Stimulated activated effector memory CD8-positive, alpha-beta T cell treated with anti-CD3 and anti-CD28 coated beads, Interleukin-12 subunit alpha, Interleukin-12 subunit beta, amount 100 ng/mL, for 72 hours (primary cell): ENCODE measurements around the gene PLA2G2C.

Experiments
- ATAC-seq: fragments of 150-1000 bp; cut with Tn5 transposase; 2 replicates; pipeline ENCODE4 v1.10.0; 2021
- DNase-seq, 2 donors: peaks; one replicate each; pipeline ENCODE4 v3.0.0; 2021 to 2022; ENCODE audit warnings: low spot score in 2 of 2
- H3K27ac Mint-ChIP-seq: one replicate; pipeline ENCODE4 v1.8.0; 2022; ENCODE audit warnings: mild to moderate bottlenecking, mixed read lengths
- H3K36me3 Mint-ChIP-seq: one replicate; pipeline ENCODE4 v1.8.0; 2022; ENCODE audit warnings: mild to moderate bottlenecking, mixed read lengths
- H3K4me1 Mint-ChIP-seq: one replicate; pipeline ENCODE4 v1.8.0; 2022; ENCODE audit warnings: mixed read lengths
- H3K4me3 Mint-ChIP-seq: one replicate; pipeline ENCODE4 v1.8.0; 2022; ENCODE audit warnings: mild to moderate bottlenecking, mixed read lengths
- H3K9me3 Mint-ChIP-seq: one replicate; pipeline ENCODE4 v1.8.0; 2022; ENCODE audit warnings: mixed read lengths

PLA2G2C gene

DNA sequence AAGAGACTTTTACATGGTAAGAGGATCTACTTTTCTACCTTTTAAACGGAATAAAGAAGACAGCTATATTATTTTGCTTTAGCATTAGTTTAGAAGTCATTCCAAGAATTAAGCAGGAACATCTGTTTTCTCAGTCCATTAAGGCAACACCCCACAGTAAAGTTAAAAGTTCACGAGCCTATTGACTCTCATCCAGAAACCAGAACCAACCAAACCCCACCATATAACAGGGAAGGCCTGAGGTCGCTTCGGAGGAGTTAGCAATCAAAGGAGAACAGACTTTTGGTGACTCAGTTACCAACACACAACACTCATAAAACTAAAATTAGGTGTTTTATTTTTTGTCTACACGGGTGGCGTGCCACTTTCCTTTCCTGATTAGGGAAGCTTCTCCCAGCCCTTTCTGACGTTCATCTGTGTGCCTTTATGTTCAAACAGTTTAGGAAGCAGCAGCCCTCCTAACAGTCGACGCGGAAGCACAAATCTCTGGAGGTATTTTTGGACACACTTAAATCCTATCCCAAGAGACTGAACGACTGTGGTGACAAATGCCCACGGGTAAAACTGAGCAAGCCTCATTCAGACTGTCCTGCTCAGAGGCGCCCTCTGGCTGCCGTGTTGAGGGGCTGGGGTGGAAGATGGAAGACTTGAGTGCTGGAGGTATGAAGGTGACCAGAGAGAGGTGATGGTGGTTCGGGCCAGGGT is 8.6 kb upstream of the PLA2G2C start:
- no peaks in the 10 kb centered on the region for H3K9me3 Mint-ChIP-seq
- peak; percentile 60 to 80 for DNase-seq

GRCh38 chr1:20194224-20194623 is 7.9 kb upstream of the PLA2G2C start:
- Mint-ChIP-seq H3K9me3 (no peaks in the 10 kb centered on the region), H3K4me3 (no peak overlapping the region), H3K4me1 (peaks cover 6% of the 10 kb centered on the region), H3K27ac (no peak overlapping the region), H3K36me3 (no peaks in the 10 kb centered on the region)
- ATAC-seq (no peak), DNase-seq (no peak)

More for the DNA sequence above, 8.6 kb upstream of the PLA2G2C start:
- no peak overlapping the region for H3K4me3 Mint-ChIP-seq
- peaks cover 6% of the 10 kb centered on the region for H3K4me1 Mint-ChIP-seq
- no peaks in the 10 kb centered on the region for H3K36me3 Mint-ChIP-seq
- no peak overlapping the region for H3K27ac Mint-ChIP-seq
- peak; percentile 87 for ATAC-seq

- ATAC-seq, result no peak
- Mint-ChIP-seq H3K9me3 (no peaks in the 10 kb centered on the region), H3K27ac (no peak overlapping the region), H3K4me3 (no peak overlapping the region), H3K4me1 (peaks cover 13% of the 10 kb centered on the region), H3K36me3 (no peaks in the 10 kb centered on the region)
- no peak for DNase-seq
These were observed 6.6 kb upstream of the PLA2G2C start for GRCh38 chr1:20192871-20193411.

- ATAC-seq, result no peak
- no peak overlapping the region for H3K27ac Mint-ChIP-seq
- peaks cover 19% of the 10 kb centered on the region for H3K4me1 Mint-ChIP-seq
- no peaks in the 10 kb centered on the region for H3K9me3 Mint-ChIP-seq
- H3K4me3 Mint-ChIP-seq, result no peak overlapping the region
- no peaks in the 10 kb centered on the region for H3K36me3 Mint-ChIP-seq
- DNase-seq, result no peak
These were observed 6.0 kb upstream of the PLA2G2C start for GRCh38 chr1:20192364-20192763.

GRCh38 chr1:20191266-20191825 is 5.0 kb upstream of the PLA2G2C start:
- ATAC-seq (no peak), DNase-seq (no peak)
- H3K4me3 Mint-ChIP-seq, result no peak overlapping the region
- H3K27ac Mint-ChIP-seq, result no peak overlapping the region
- no peaks in the 10 kb centered on the region for H3K9me3 Mint-ChIP-seq
- H3K4me1 Mint-ChIP-seq, result peaks cover 29% of the 10 kb centered on the region
- no peaks in the 10 kb centered on the region for H3K36me3 Mint-ChIP-seq

- no peak for DNase-seq
- Mint-ChIP-seq H3K4me3 (no peak overlapping the region), H3K9me3 (no peaks in the 10 kb centered on the region), H3K36me3 (peaks cover 1% of the 10 kb centered on the region), H3K27ac (no peak overlapping the region), H3K4me1 (peaks cover 33% of the 10 kb centered on the region)
- no peak for ATAC-seq
These were observed 4.2 kb upstream of the PLA2G2C start for GRCh38 chr1:20190256-20191160.

- ATAC-seq, result no peak
- Mint-ChIP-seq H3K9me3 (no peaks in the 10 kb centered on the region), H3K4me1 (peaks cover 36% of the 10 kb centered on the region), H3K27ac (no peak overlapping the region), H3K36me3 (peaks cover 9% of the 10 kb centered on the region), H3K4me3 (no peak overlapping the region)
- no peak for DNase-seq
These were observed 3.3 kb upstream of the PLA2G2C start for GRCh38 chr1:20189664-20190063.

DNA sequence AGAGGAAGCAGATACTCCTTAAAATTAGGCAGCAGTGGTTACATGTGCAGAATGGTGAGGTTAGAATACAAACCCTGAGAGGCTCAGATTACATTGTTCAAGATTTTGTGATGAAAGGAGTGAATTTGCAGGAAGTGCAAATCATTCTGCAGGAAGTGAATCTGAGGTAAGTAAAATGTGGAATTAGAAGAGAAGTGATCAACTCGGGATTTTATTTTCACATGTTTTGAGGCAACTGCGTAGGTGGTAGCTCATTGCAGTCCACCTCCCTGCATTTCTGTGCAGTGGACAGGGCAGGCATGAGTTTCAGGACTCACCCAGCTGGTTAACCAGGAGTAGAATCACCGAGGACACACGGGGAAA is 2.1 kb upstream of the PLA2G2C start:
- Mint-ChIP-seq H3K4me1 (peaks cover 44% of the 10 kb centered on the region), H3K36me3 (peaks cover 9% of the 10 kb centered on the region), H3K27ac (no peak overlapping the region)

DNA sequence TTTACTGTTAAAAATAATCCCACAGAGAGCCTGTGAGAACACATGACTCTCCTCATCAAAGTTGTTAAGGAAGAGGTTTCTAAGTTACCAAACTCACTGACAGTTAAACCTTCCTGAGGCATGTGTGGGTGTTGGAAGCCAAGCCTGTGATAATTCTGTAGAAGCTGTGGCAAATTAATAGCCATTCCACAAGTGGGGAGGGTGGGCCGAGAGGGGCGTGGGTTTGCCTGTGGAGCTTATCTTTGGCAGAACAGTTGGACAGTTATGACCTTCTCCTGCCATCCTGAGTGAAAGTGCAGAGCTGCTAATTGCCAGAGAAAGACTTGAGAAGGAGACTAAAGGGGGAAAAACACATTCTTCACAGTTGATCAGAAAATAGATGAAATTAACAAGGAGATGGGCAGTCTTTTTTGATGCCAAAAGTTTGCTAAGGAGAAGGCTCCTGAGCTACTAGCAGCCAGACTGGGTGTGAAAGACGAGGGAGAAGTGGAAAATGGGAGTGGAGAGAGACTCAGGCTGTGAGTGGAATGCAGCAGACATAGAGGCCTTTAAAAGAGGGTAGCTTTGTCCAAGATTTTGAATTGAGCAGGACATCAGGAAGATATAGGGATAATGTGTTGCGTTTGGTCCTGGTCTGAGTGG is 1.6 kb upstream of the PLA2G2C start:
- H3K27ac Mint-ChIP-seq, result no peak overlapping the region
- H3K4me3 Mint-ChIP-seq, result peak overlapping the region; percentile 63
- DNase-seq (no peak), ATAC-seq (no peak)
- H3K4me1 Mint-ChIP-seq, result peaks cover 47% of the 10 kb centered on the region
- H3K9me3 Mint-ChIP-seq, result no peaks in the 10 kb centered on the region
- peaks cover 9% of the 10 kb centered on the region for H3K36me3 Mint-ChIP-seq

More for the DNA sequence above, 2.1 kb upstream of the PLA2G2C start:
- DNase-seq, result no peak
- ATAC-seq, result no peak
- Mint-ChIP-seq H3K9me3 (no peaks in the 10 kb centered on the region), H3K4me3 (no peak overlapping the region)

GRCh38 chr1:20187103-20187812 is 940 bp upstream of the PLA2G2C start:
- Mint-ChIP-seq H3K36me3 (peaks cover 9% of the 10 kb centered on the region), H3K4me3 (peak overlapping the region; percentile 63), H3K9me3 (no peaks in the 10 kb centered on the region), H3K4me1 (peaks cover 47% of the 10 kb centered on the region), H3K27ac (peak overlapping the region; percentile 72)
- ATAC-seq, result peak; percentile 78
- peak; percentile 17 to 56 for DNase-seq

GRCh38 chr1:20184997-20185833 is 1.1 kb downstream of the PLA2G2C start:
- ATAC-seq (peak; percentile 67), DNase-seq (peak; percentile 14 to 75)
- Mint-ChIP-seq H3K4me3 (peak overlapping the region; percentile 63), H3K4me1 (peaks cover 47% of the 10 kb centered on the region), H3K36me3 (peaks cover 9% of the 10 kb centered on the region), H3K9me3 (no peaks in the 10 kb centered on the region), H3K27ac (peak overlapping the region; percentile 72)

- H3K9me3 Mint-ChIP-seq, result peaks cover 5% of the 10 kb centered on the region
- no peak for ATAC-seq
- H3K36me3 Mint-ChIP-seq, result peaks cover 9% of the 10 kb centered on the region
- no peak for DNase-seq
- peak overlapping the region; percentile 72 for H3K27ac Mint-ChIP-seq
- H3K4me3 Mint-ChIP-seq, result peak overlapping the region; percentile 63
- H3K4me1 Mint-ChIP-seq, result peaks cover 47% of the 10 kb centered on the region
These were observed 1.8 kb downstream of the PLA2G2C start for GRCh38 chr1:20184481-20184900.

DNA sequence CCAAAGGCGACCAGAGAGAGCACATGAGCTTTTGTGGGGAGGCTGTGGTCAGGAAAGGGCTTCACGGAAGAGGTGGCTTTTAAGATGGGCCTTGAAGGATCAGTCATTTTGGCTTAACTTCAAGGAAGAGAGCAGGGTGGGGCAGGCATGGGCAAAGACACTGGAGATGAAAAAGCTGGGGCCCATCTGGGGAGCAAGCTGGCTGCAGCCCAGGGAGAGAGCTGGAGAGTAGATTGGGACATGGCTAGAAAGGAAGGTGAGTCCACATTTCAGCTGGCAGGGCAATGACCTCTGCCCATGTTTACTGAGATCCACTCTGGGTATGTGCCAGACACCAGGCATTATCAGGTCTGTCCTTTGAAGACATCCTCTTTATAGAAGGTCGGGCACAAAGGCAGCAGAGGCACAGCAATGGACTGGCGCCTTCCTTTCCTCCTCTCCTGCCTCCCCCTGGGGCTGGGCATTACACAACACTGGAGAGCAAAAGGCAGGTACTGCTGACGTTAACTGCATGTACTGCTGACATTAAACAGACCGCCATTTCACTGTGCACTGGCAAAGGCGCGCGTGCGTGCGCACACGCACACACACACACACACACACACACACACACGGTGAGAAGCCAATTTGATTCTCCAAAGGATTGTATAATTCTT is 2.6 kb downstream of the PLA2G2C start:
- no peak for DNase-seq
- no peak for ATAC-seq
- Mint-ChIP-seq H3K4me3 (no peak overlapping the region), H3K36me3 (peaks cover 9% of the 10 kb centered on the region), H3K27ac (no peak overlapping the region), H3K9me3 (peaks cover 5% of the 10 kb centered on the region), H3K4me1 (peaks cover 47% of the 10 kb centered on the region)
